HepG2 (cell line): ENCODE data around the gene OLFM4. TPM values are rescaled to one million over a fixed set of nuclear protein-coding genes. Genes with fewer than 3 reads are reported as not detected.

ENCODE experiments used
- ATAC-seq: fragments of 200-7000 bp; cut with Tn5 transposase; 3 replicates; pipeline ENCODE4 v1.9.1; 2020; ENCODE audit warnings: mild to moderate bottlenecking, moderate library complexity
- BruUV-seq: library from RNA; stranded (reverse); fragments of 400-500 nt; replicated peaks from 2 replicates; lab custom pipeline; 2021; lab: Mats Ljungman, UMichigan
- CTCF ChIA-PET: fragments of 300-600 bp; formaldehyde crosslinking; extraction: SDS; loops from one replicate; lab custom pipeline; 2021; ENCODE audit warnings: low total read pairs, inconsistent platforms, low intra/inter-chr PET ratio; lab: Yijun Ruan, JAX
- POLR2A ChIA-PET: fragments of 350-600 bp; sonication (Branson Sonifier 250); formaldehyde crosslinking; loops from one replicate; lab custom pipeline; 2020; ENCODE audit warnings: antibody characterized with exemption, inconsistent platforms; lab: Yijun Ruan, JAX
- DNase-seq: peaks from one replicate; pipeline ENCODE4 v3.0.0-alpha.2; 2015; ENCODE audit warnings: low spot score
- FAIRE-seq: peaks from 3 replicates; lab custom pipeline; 2011; peaks lifted over from hg19 to GRCh38; lab: Jason Lieb, UNC
- H2AFZ ChIP-seq: one replicate; pipeline ENCODE4 v1.6.1; 2011; ENCODE audit warnings: low read length, inconsistent platforms
- H3K27ac ChIP-seq: fragments of 300-600 bp; 3 replicates; pipeline ENCODE4 v1.8.0; 2011; ENCODE audit warnings: mixed run types, mild to moderate bottlenecking, mixed read lengths, low read length, inconsistent platforms; ENCODE audit not compliant: insufficient read depth; ENCODE audit errors: extremely low read length
- H3K27me3 ChIP-seq, 2 experiments: fragments of 200-600 bp in 1 of 2; 2 replicates in 1 of 2; 3 replicates in 1 of 2; pipeline versions ENCODE4 v1.6.0 to v1.8.0; 2011; ENCODE audit warnings: low read length in 2 of 2, mild to moderate bottlenecking in 2 of 2, moderate library complexity in 2 of 2, inconsistent platforms in 1 of 2; ENCODE audit not compliant: insufficient read depth in 2 of 2, control insufficient read depth in 1 of 2
- H3K36me3 ChIP-seq, 2 experiments: fragments of 200-600 bp in 1 of 2; replicated peaks in 1 of 2; 2 replicates in 1 of 2; 3 replicates in 1 of 2; pipeline versions ENCODE4 v1.5.1 to v1.8.0; 2011; ENCODE audit warnings: low read length in 2 of 2, inconsistent platforms in 1 of 2; ENCODE audit not compliant: insufficient read depth in 2 of 2, control insufficient read depth in 1 of 2
- H3K4me1 ChIP-seq: 2 replicates; pipeline ENCODE4 v1.5.1; 2012; ENCODE audit warnings: low read length, inconsistent platforms; ENCODE audit not compliant: insufficient read depth
- H3K4me2 ChIP-seq: 2 replicates; pipeline ENCODE4 v1.6.0; 2011; ENCODE audit warnings: low read depth, low read length, inconsistent platforms
- H3K4me3 ChIP-seq, 3 experiments: fragments of 200-600 bp in 1 of 3; sonication (generic), shearing (Covaris generic) in 1 of 3; replicated peaks in 1 of 3; 2 replicates each; pipeline ENCODE4 v1.5.1; 2011 to 2016; ENCODE audit warnings: low read length in 3 of 3, inconsistent platforms in 2 of 3, low read depth in 2 of 3, mild to moderate bottlenecking in 2 of 3, control low read depth in 1 of 3, mixed read lengths in 1 of 3; ENCODE audit not compliant: insufficient read depth in 1 of 3
- H3K79me2 ChIP-seq: one replicate; pipeline ENCODE4 v1.6.1; 2011; ENCODE audit warnings: low read length, inconsistent platforms; ENCODE audit not compliant: insufficient read depth
- H3K9ac ChIP-seq: 2 replicates; pipeline ENCODE4 v1.6.0; 2011; ENCODE audit warnings: mild to moderate bottlenecking, low read depth, low read length, inconsistent platforms; ENCODE audit not compliant: insufficient read depth
- H3K9me3 ChIP-seq: 2 replicates; pipeline ENCODE4 v1.5.1; 2012; ENCODE audit warnings: mild to moderate bottlenecking, low read length
- H4K20me1 ChIP-seq: 2 replicates; pipeline ENCODE4 v1.6.0; 2011; ENCODE audit warnings: inconsistent platforms, mild to moderate bottlenecking, low read length, moderate library complexity; ENCODE audit not compliant: insufficient read depth
- CAMTA2 ChIP-seq: sonication (generic); formaldehyde crosslinking; IDR thresholded peaks from 2 replicates; pipeline ENCODE4 v1.4.0; 2020; ENCODE audit warnings: mild to moderate bottlenecking, missing genetic modification reagents, borderline replicate concordance
- CENPT ChIP-seq: sonication (generic); formaldehyde crosslinking; IDR thresholded peaks from 2 replicates; pipeline ENCODE4 v1.8.0; 2022; ENCODE audit warnings: low read depth, mild to moderate bottlenecking, moderate library complexity, missing genetic modification reagents
- HNF4A ChIP-seq: sonication (generic); formaldehyde crosslinking; IDR thresholded peaks from 2 replicates; pipeline ENCODE4 v1.4.0; 2020; ENCODE audit warnings: missing genetic modification reagents
- HNRNPK ChIP-seq: fragments of 200-400 bp; formaldehyde crosslinking; IDR thresholded peaks from 2 replicates; pipeline ENCODE4 v1.6.1; 2018; ENCODE audit warnings: low read length, low read depth, moderate library complexity, mild to moderate bottlenecking; ENCODE audit not compliant: poor library complexity, severe bottlenecking
- SP4 ChIP-seq: sonication (generic); formaldehyde crosslinking; IDR thresholded peaks from 2 replicates; pipeline ENCODE4 v1.8.1; 2023; ENCODE audit warnings: mild to moderate bottlenecking, missing genetic modification reagents
- ZBTB4 ChIP-seq: sonication (generic); formaldehyde crosslinking; IDR thresholded peaks from 2 replicates; pipeline ENCODE4 v1.4.0; 2020; ENCODE audit warnings: missing genetic modification reagents, mild to moderate bottlenecking, borderline replicate concordance
- ZFAT ChIP-seq: sonication (generic); formaldehyde crosslinking; conservative IDR thresholded peaks from 2 replicates; pipeline ENCODE4 v1.8.1; 2023; ENCODE audit warnings: missing genetic modification reagents, inconsistent platforms
- ZFY ChIP-seq: sonication (generic); formaldehyde crosslinking; IDR thresholded peaks from 2 replicates; pipeline ENCODE4 v1.4.0; 2020; ENCODE audit warnings: missing genetic modification reagents
- ZNF274 ChIP-seq: sonication (generic); formaldehyde crosslinking; IDR thresholded peaks from 2 replicates; pipeline ENCODE4 v1.5.1; 2020; ENCODE audit warnings: mild to moderate bottlenecking, missing genetic modification reagents
- ZNF382 ChIP-seq: sonication (generic); formaldehyde crosslinking; IDR thresholded peaks from 2 replicates; pipeline ENCODE4 v1.5.0; 2020; ENCODE audit warnings: missing genetic modification reagents, mild to moderate bottlenecking, borderline replicate concordance
- ZNF383 ChIP-seq: sonication (generic); formaldehyde crosslinking; IDR thresholded peaks from 2 replicates; pipeline ENCODE4 v1.4.0; 2020; ENCODE audit warnings: missing genetic modification reagents, mild to moderate bottlenecking, borderline replicate concordance
- ZNF550 ChIP-seq: sonication (generic); formaldehyde crosslinking; IDR thresholded peaks from 2 replicates; pipeline ENCODE4 v1.4.0; 2020; ENCODE audit warnings: mild to moderate bottlenecking, missing genetic modification reagents, borderline replicate concordance
- WGBS: methylation state at CpG from one replicate; pipeline ENCODE4 v1.1.6; 2017; ENCODE audit warnings: low lambda C conversion rate; 5-methylcytosine and 5-hydroxymethylcytosine counted together
- in situ Hi-C: cut with HindIII; loops from 2 replicates; pipeline ENCODE4 v1.10.0; 2017; ENCODE audit warnings: low pct_unique_long_range_greater_than_20kb; ENCODE audit not compliant: extremely low pct_ligation_motif_present
- intact Hi-C: fragments of 100-400 bp; cut with micrococcal nuclease; formaldehyde crosslinking; loops from one replicate; pipeline ENCODE4 v1.10.0; 2022; ENCODE audit not compliant: unreplicated experiment
- polyA plus RNA-seq, 8 experiments: library from polyadenylated mRNA; depleted of rRNA in 3 of 8; stranded (reverse) in 7 of 8; unstranded in 1 of 8; fragments of >200 nt; fragmentation: Illumina TruSeq in 4 of 8; extraction: Trizol in 4 of 8; gene quantifications; 2 replicates each; pipeline versions ENCODE4 v1.2.1 to v1.2.3, GENCODE V29; 2011 to 2016; ENCODE audit warnings: low read depth in 4 of 8, missing spikeins in 1 of 8, mixed read lengths in 1 of 8; ENCODE audit not compliant: insufficient read depth in 1 of 8
- total RNA-seq, 5 experiments: library from RNA; depleted of rRNA; stranded (reverse); fragments of >200 nt; fragmentation: Illumina TruSeq; extraction: Trizol; gene quantifications; 2 replicates each; pipeline ENCODE4 v1.2.3, GENCODE V29; 2016; ENCODE audit warnings: low read depth in 1 of 5
- TF ChIP-seq, protein P1 (sequence below): sonication (generic); formaldehyde crosslinking; IDR thresholded peaks from 2 replicates; pipeline ENCODE4 v1.9.0; 2021; ENCODE audit warnings: missing genetic modification reagents, borderline replicate concordance
- TF ChIP-seq, protein P2 (sequence below): sonication (generic); formaldehyde crosslinking; IDR thresholded peaks from 2 replicates; pipeline ENCODE4 v1.8.1; 2023; ENCODE audit warnings: mild to moderate bottlenecking, missing genetic modification reagents
- TF ChIP-seq, protein P3 (sequence below): sonication (generic); formaldehyde crosslinking; IDR thresholded peaks from 2 replicates; pipeline ENCODE4 v1.4.0; 2020; ENCODE audit warnings: low read depth, missing genetic modification reagents

The OLFM4 gene
- total and polyA plus RNA-seq, 2 of the 13 experiments (the other 11 are each of a cell fraction or from before 2014, with no cell fraction given): not detected

GRCh38 chr13:53050151-53050550 lies 21.5 kb downstream of the OLFM4 start:
- no peak overlapping the region for H3K4me2 ChIP-seq
- no peak overlapping the region for H3K27ac ChIP-seq
- FAIRE-seq (no peak), ATAC-seq (no peak), DNase-seq (no peak)
- in situ Hi-C loops (no loop called here), intact Hi-C loops (no loop called here)
- no peak overlapping the region for H3K4me3 ChIP-seq
- no peaks in the 10 kb centered on the region; a peak in 1 of 5 replicates for H3K27me3 ChIP-seq
- ChIA-PET CTCF (no interaction called here), POLR2A (no interaction called here)
- no peaks in the 10 kb centered on the region for H3K79me2 ChIP-seq
- WGBS: 33% methylated on average over 7 of the region's 7 CpGs
- no peaks in the 10 kb centered on the region for H3K4me1 ChIP-seq
- no TSS peak for BruUV-seq
- no peaks in the 10 kb centered on the region for H3K9me3 ChIP-seq
- no peaks in the 10 kb centered on the region for H3K36me3 ChIP-seq
- no peak overlapping the region for H2AFZ ChIP-seq
- no peak overlapping the region for H3K9ac ChIP-seq
- no peaks in the 10 kb centered on the region for H4K20me1 ChIP-seq
- TF ChIP-seq ZNF382 (CRISPR knock-in tag): no peak
- TF ChIP-seq ZNF383 (CRISPR knock-in tag): no peak
- TF ChIP-seq ZNF550 (CRISPR knock-in tag): no peak
- no peak for TF ChIP-seq ZFY
- TF ChIP-seq, protein P1, sequence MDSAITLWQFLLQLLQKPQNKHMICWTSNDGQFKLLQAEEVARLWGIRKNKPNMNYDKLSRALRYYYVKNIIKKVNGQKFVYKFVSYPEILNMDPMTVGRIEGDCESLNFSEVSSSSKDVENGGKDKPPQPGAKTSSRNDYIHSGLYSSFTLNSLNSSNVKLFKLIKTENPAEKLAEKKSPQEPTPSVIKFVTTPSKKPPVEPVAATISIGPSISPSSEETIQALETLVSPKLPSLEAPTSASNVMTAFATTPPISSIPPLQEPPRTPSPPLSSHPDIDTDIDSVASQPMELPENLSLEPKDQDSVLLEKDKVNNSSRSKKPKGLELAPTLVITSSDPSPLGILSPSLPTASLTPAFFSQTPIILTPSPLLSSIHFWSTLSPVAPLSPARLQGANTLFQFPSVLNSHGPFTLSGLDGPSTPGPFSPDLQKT (CRISPR knock-in tag): no peak
- no peak for TF ChIP-seq HNRNPK
- no peak for TF ChIP-seq SP4 (CRISPR knock-in tag)
- TF ChIP-seq ZNF274 (CRISPR knock-in tag): no peak
- TF ChIP-seq ZFAT: no peak
- TF ChIP-seq ZBTB4: no peak
- TF ChIP-seq, protein P2, sequence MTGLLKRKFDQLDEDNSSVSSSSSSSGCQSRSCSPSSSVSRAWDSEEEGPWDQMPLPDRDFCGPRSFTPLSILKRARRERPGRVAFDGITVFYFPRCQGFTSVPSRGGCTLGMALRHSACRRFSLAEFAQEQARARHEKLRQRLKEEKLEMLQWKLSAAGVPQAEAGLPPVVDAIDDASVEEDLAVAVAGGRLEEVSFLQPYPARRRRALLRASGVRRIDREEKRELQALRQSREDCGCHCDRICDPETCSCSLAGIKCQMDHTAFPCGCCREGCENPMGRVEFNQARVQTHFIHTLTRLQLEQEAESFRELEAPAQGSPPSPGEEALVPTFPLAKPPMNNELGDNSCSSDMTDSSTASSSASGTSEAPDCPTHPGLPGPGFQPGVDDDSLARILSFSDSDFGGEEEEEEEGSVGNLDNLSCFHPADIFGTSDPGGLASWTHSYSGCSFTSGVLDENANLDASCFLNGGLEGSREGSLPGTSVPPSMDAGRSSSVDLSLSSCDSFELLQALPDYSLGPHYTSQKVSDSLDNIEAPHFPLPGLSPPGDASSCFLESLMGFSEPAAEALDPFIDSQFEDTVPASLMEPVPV (CRISPR knock-in tag): no peak
- TF ChIP-seq, protein P3, sequence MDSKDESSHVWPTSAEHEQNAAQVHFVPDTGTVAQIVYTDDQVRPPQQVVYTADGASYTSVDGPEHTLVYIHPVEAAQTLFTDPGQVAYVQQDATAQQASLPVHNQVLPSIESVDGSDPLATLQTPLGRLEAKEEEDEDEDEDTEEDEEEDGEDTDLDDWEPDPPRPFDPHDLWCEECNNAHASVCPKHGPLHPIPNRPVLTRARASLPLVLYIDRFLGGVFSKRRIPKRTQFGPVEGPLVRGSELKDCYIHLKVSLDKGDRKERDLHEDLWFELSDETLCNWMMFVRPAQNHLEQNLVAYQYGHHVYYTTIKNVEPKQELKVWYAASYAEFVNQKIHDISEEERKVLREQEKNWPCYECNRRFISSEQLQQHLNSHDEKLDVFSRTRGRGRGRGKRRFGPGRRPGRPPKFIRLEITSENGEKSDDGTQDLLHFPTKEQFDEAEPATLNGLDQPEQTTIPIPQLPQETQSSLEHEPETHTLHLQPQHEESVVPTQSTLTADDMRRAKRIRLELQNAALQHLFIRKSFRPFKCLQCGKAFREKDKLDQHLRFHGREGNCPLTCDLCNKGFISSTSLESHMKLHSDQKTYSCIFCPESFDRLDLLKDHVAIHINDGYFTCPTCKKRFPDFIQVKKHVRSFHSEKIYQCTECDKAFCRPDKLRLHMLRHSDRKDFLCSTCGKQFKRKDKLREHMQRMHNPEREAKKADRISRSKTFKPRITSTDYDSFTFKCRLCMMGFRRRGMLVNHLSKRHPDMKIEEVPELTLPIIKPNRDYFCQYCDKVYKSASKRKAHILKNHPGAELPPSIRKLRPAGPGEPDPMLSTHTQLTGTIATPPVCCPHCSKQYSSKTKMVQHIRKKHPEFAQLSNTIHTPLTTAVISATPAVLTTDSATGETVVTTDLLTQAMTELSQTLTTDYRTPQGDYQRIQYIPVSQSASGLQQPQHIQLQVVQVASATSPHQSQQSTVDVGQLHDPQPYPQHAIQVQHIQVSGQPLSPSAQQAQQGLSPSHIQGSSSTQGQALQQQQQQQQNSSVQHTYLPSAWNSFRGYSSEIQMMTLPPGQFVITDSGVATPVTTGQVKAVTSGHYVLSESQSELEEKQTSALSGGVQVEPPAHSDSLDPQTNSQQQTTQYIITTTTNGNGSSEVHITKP (CRISPR knock-in tag): no peak
- TF ChIP-seq HNF4A (CRISPR knock-in tag): no peak
- no peak for TF ChIP-seq CENPT
- no peak for TF ChIP-seq CAMTA2 (CRISPR knock-in tag)
